Activated T-helper 2 cell treated with anti-CD3 and anti-CD28 coated beads, Interferon-gamma antibody, Interleukin-2, Interleukin-4, amounts not matched to agents 10 μg/mL and 5 μg/mL and 100 μg/mL, durations not matched to agents 14 hours and 24 hours and 36 hours (primary cell): ENCODE data around the gene OSBPL7. TPM values are rescaled to one million over a fixed set of nuclear protein-coding genes. Genes with fewer than 3 reads are reported as not detected.
A peak's percentile ranks its signal among the peaks of the same experiment; 100 is the strongest.

Experiments used
- DNase-seq: peaks from one replicate; pipeline ENCODE4 v3.0.0; 2021; ENCODE audit warnings: low spot score
- H3K27ac Mint-ChIP-seq: one replicate; pipeline ENCODE4 v1.8.0; 2021; ENCODE audit warnings: mixed read lengths
- H3K27me3 Mint-ChIP-seq: one replicate; pipeline ENCODE4 v1.8.0; 2021; ENCODE audit warnings: low read depth, mixed read lengths
- H3K36me3 Mint-ChIP-seq: one replicate; pipeline ENCODE4 v1.8.0; 2021; ENCODE audit warnings: low read depth, mixed read lengths
- H3K4me1 Mint-ChIP-seq: one replicate; pipeline ENCODE4 v1.8.0; 2021; ENCODE audit warnings: low read depth, mixed read lengths
- H3K4me3 Mint-ChIP-seq: one replicate; pipeline ENCODE4 v1.8.0; 2021; ENCODE audit warnings: low read depth, mild to moderate bottlenecking, moderate library complexity, mixed read lengths
- H3K9me3 Mint-ChIP-seq: one replicate; pipeline ENCODE4 v1.8.0; 2021; ENCODE audit warnings: mixed read lengths
- intact Hi-C: fragments of 100-400 bp; cut with micrococcal nuclease; formaldehyde crosslinking; loops from one replicate; pipeline ENCODE4 v1.15.1; 2023
- total RNA-seq: library from RNA; stranded (reverse); gene quantifications from 2 replicates; pipeline ENCODE4 v1.2.3, GENCODE V29; 2022

The OSBPL7 gene
- total RNA-seq, 1 donor from 2014 or later, result 20.7 TPM

GRCh38 chr17:47844227-47844626 is 22.6 kb upstream of the OSBPL7 start:
- Mint-ChIP-seq H3K27ac (no peak overlapping the region), H3K36me3 (no peaks in the 10 kb centered on the region), H3K4me3 (no peak overlapping the region), H3K4me1 (peaks cover 21% of the 10 kb centered on the region), H3K9me3 (no peaks in the 10 kb centered on the region), H3K27me3 (peaks cover 44% of the 10 kb centered on the region)
- intact Hi-C loops, result no loop called here
- DNase-seq, result no peak

GRCh38 chr17:47843391-47843730 is 21.8 kb upstream of the OSBPL7 start:
- Mint-ChIP-seq H3K4me3 (no peak overlapping the region), H3K9me3 (no peaks in the 10 kb centered on the region), H3K27me3 (peaks cover 36% of the 10 kb centered on the region), H3K27ac (no peak overlapping the region), H3K4me1 (peaks cover 21% of the 10 kb centered on the region), H3K36me3 (no peaks in the 10 kb centered on the region)
- no peak for DNase-seq
- intact Hi-C loops, result no loop called here

GRCh38 chr17:47841488-47842291 is 20.1 kb upstream of the OSBPL7 start:
- intact Hi-C loops, result loop anchor here (1.0 kb wide), 4 partner anchors 10 to 130 kb away; partner anchors contain the start of genes CDK5RAP3, LRRC46 and MRPL10
- peak overlapping the region; percentile 88 for H3K27ac Mint-ChIP-seq
- peak overlapping the region; percentile 94 for H3K4me3 Mint-ChIP-seq
- peaks cover 5% of the 10 kb centered on the region for H3K36me3 Mint-ChIP-seq
- peaks cover 21% of the 10 kb centered on the region for H3K4me1 Mint-ChIP-seq
- no peak for DNase-seq
- peaks cover 26% of the 10 kb centered on the region for H3K27me3 Mint-ChIP-seq
- H3K9me3 Mint-ChIP-seq, result no peaks in the 10 kb centered on the region

GRCh38 chr17:47840742-47841487 is 19.3 kb upstream of the OSBPL7 start, which contains the start of gene SCRN2:
TSS of gene SCRN2 (minus strand) at chr17:47841273. CDS start at chr17:47840843, 430 bp downstream.
- H3K27ac Mint-ChIP-seq, result peak within 1 kb of the TSS; percentile 88
- peak; percentile 87 for DNase-seq
- peak within 1 kb of the TSS; percentile 94 for H3K4me3 Mint-ChIP-seq
- peaks cover 18% of the 10 kb centered on the region for H3K27me3 Mint-ChIP-seq
- peaks cover 23% of the 10 kb centered on the region for H3K4me1 Mint-ChIP-seq
- intact Hi-C loops, result loop anchor here (1.0 kb wide), 4 partner anchors 10 to 130 kb away; partner anchors contain the start of genes CDK5RAP3, LRRC46 and MRPL10
- peaks cover 5% of the 10 kb centered on the region for H3K36me3 Mint-ChIP-seq
- no peaks in the 10 kb centered on the region for H3K9me3 Mint-ChIP-seq

- peaks cover 25% of the 10 kb centered on the region for H3K4me1 Mint-ChIP-seq
- no peaks in the 10 kb centered on the region for H3K9me3 Mint-ChIP-seq
- peak overlapping the region; percentile 17 for H3K27ac Mint-ChIP-seq
- intact Hi-C loops, result no loop called here
- H3K36me3 Mint-ChIP-seq, result peaks cover 5% of the 10 kb centered on the region
- peaks cover 11% of the 10 kb centered on the region for H3K27me3 Mint-ChIP-seq
- no peak for DNase-seq
- peak overlapping the region; percentile 94 for H3K4me3 Mint-ChIP-seq
Observed at GRCh38 chr17:47840001-47840741, 18.6 kb upstream of the OSBPL7 start.

GRCh38 chr17:47839071-47839470 is 17.5 kb upstream of the OSBPL7 start:
- no peak for DNase-seq
- H3K4me3 Mint-ChIP-seq, result peak overlapping the region; percentile 26
- H3K27me3 Mint-ChIP-seq, result no peaks in the 10 kb centered on the region
- peaks cover 5% of the 10 kb centered on the region for H3K36me3 Mint-ChIP-seq
- H3K9me3 Mint-ChIP-seq, result no peaks in the 10 kb centered on the region
- peaks cover 34% of the 10 kb centered on the region for H3K4me1 Mint-ChIP-seq
- intact Hi-C loops, result no loop called here
- H3K27ac Mint-ChIP-seq, result no peak overlapping the region

GRCh38 chr17:47838636-47839035 is 17.0 kb upstream of the OSBPL7 start:
- peak overlapping the region; percentile 26 for H3K4me3 Mint-ChIP-seq
- H3K9me3 Mint-ChIP-seq, result no peaks in the 10 kb centered on the region
- no peak for DNase-seq
- H3K27me3 Mint-ChIP-seq, result no peaks in the 10 kb centered on the region
- no peak overlapping the region for H3K27ac Mint-ChIP-seq
- peaks cover 34% of the 10 kb centered on the region for H3K4me1 Mint-ChIP-seq
- intact Hi-C loops, result no loop called here
- H3K36me3 Mint-ChIP-seq, result peaks cover 5% of the 10 kb centered on the region

GRCh38 chr17:47837401-47838039 is 15.9 kb upstream of the OSBPL7 start:
- Mint-ChIP-seq H3K9me3 (no peaks in the 10 kb centered on the region), H3K27me3 (no peaks in the 10 kb centered on the region), H3K27ac (no peak overlapping the region), H3K36me3 (peaks cover 5% of the 10 kb centered on the region), H3K4me1 (peaks cover 32% of the 10 kb centered on the region), H3K4me3 (no peak overlapping the region)
- intact Hi-C loops, result no loop called here
- DNase-seq, result no peak

- Mint-ChIP-seq H3K4me1 (peaks cover 27% of the 10 kb centered on the region), H3K27me3 (no peaks in the 10 kb centered on the region), H3K9me3 (no peaks in the 10 kb centered on the region), H3K36me3 (peaks cover 5% of the 10 kb centered on the region), H3K4me3 (no peak overlapping the region), H3K27ac (no peak overlapping the region)
- intact Hi-C loops, result no loop called here
- DNase-seq, result no peak
Observed at GRCh38 chr17:47836601-47837000, 15.0 kb upstream of the OSBPL7 start.

GRCh38 chr17:47834756-47835155 is 13.2 kb upstream of the OSBPL7 start:
- no peak for DNase-seq
- H3K27ac Mint-ChIP-seq, result peak overlapping the region; percentile 1
- intact Hi-C loops, result no loop called here
- no peak overlapping the region for H3K4me3 Mint-ChIP-seq
- H3K27me3 Mint-ChIP-seq, result no peaks in the 10 kb centered on the region
- H3K36me3 Mint-ChIP-seq, result peaks cover 5% of the 10 kb centered on the region
- H3K9me3 Mint-ChIP-seq, result no peaks in the 10 kb centered on the region
- peaks cover 26% of the 10 kb centered on the region for H3K4me1 Mint-ChIP-seq

GRCh38 chr17:47831934-47832327 is 10.3 kb upstream of the OSBPL7 start:
- Mint-ChIP-seq H3K4me1 (peaks cover 32% of the 10 kb centered on the region), H3K4me3 (peak overlapping the region; percentile 99), H3K36me3 (peaks cover 15% of the 10 kb centered on the region), H3K9me3 (no peaks in the 10 kb centered on the region), H3K27me3 (no peaks in the 10 kb centered on the region), H3K27ac (peak overlapping the region; percentile 94)
- intact Hi-C loops, result loop anchor here (1.0 kb wide), 2 partner anchors 9 to 11 kb away; partner anchors contain the start of genes OSBPL7 and SCRN2
- DNase-seq, result no peak
